ENCODE measurements around the gene MTOR.

MTOR gene

GRCh38 chr1:11227106-11228077 is 35.0 kb downstream of the MTOR start:
- Histone ChIP-seq H3K9me3 (ENCODE audit: low read length) (no peaks in the 10 kb centered on the region), H3K27me3 (ENCODE audit: insufficient read depth, low read length) (no peaks in the 10 kb centered on the region), H3K4me3 (ENCODE audit: low read length) (no peak overlapping the region), H3K36me3 (ENCODE audit: insufficient read depth, low read length) (peaks cover 67% of the 10 kb centered on the region), H3K4me1 (ENCODE audit: insufficient read depth, low read length) (no peaks in the 10 kb centered on the region), H2AFZ (ENCODE audit: low read depth, low read length) (no peak overlapping the region)

DNA sequence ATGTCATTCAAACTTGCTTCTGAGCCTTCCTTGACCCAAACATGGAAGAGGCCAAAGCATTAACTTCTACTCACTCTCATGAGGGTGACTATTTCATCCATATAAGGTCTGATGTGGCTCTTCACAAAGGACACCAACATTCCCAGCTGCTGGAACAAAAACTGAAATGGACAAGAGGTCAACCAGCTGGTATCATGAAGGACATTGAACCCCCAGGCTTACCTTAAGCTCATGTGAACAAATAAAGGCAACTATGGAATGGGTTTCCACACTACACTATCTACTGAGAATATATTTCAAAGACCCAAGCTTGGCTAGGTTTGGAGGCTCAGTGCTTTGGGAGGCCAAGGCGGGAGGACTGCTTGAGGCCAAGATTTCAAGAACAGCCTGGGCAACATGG is 46.3 kb downstream of the MTOR start:
- no peaks in the 10 kb centered on the region for H3K27me3 ChIP-seq (ENCODE audit: insufficient read depth, low read length)
- no peaks in the 10 kb centered on the region for H3K9me3 ChIP-seq (ENCODE audit: low read length)
- H3K36me3 ChIP-seq (ENCODE audit: insufficient read depth, low read length) = peaks cover 80% of the 10 kb centered on the region
- H2AFZ ChIP-seq (ENCODE audit: low read depth, low read length) = no peak overlapping the region
- no peak overlapping the region for H3K4me3 ChIP-seq (ENCODE audit: low read length)
- peaks cover 4% of the 10 kb centered on the region for H3K4me1 ChIP-seq (ENCODE audit: insufficient read depth, low read length)

DNA sequence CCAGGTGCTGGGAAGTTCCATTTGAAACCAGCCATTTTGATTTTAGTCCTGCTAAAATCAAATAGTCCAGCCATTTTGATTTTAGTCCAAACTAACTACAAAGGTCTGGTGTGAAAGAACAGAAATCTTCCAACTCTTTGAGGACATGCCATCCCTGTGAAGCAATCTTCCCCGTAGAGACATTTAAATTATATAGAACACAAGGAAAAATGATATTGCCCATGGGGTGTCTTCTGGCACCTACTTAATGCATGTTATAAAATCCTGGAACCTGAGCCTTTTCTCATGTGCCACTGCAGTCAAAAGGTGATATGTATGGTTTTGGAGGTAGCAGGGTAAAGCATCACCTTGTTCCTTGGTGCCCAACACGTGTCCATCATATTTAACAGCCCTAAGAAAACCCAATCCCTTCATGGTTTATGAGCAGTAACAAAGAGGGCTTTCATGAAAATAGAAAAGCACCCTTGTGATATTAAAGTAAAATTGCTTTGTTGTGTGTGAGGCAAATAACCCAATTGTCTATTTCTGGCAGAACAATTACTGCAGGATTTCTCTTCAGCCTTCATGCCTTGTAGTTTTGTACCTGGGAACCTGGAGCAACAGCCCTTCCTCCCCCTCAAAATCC is 46.9 kb downstream of the MTOR start:
- Histone ChIP-seq H3K4me1 (ENCODE audit: insufficient read depth, low read length) (peaks cover 4% of the 10 kb centered on the region), H3K36me3 (ENCODE audit: insufficient read depth, low read length) (peaks cover 83% of the 10 kb centered on the region), H3K27me3 (ENCODE audit: insufficient read depth, low read length) (no peaks in the 10 kb centered on the region), H3K9me3 (ENCODE audit: low read length) (no peaks in the 10 kb centered on the region), H2AFZ (ENCODE audit: low read depth, low read length) (no peak overlapping the region), H3K4me3 (ENCODE audit: low read length) (no peak overlapping the region)

- Histone ChIP-seq H3K27me3 (ENCODE audit: insufficient read depth, low read length) (no peaks in the 10 kb centered on the region), H3K9me3 (ENCODE audit: low read length) (no peaks in the 10 kb centered on the region), H3K4me1 (ENCODE audit: insufficient read depth, low read length) (peaks cover 4% of the 10 kb centered on the region), H3K36me3 (ENCODE audit: insufficient read depth, low read length) (peaks cover 85% of the 10 kb centered on the region), H3K4me3 (ENCODE audit: low read length) (no peak overlapping the region), H2AFZ (ENCODE audit: low read depth, low read length) (no peak overlapping the region)
These were observed 47.5 kb downstream of the MTOR start for GRCh38 chr1:11214698-11215380.

GRCh38 chr1:11211925-11212587 is 50.3 kb downstream of the MTOR start:
- Histone ChIP-seq H3K4me1 (ENCODE audit: insufficient read depth, low read length) (peaks cover 4% of the 10 kb centered on the region), H3K4me3 (ENCODE audit: low read length) (no peak overlapping the region), H3K36me3 (ENCODE audit: insufficient read depth, low read length) (peaks cover 89% of the 10 kb centered on the region), H2AFZ (ENCODE audit: low read depth, low read length) (no peak overlapping the region), H3K27me3 (ENCODE audit: insufficient read depth, low read length) (no peaks in the 10 kb centered on the region), H3K9me3 (ENCODE audit: low read length) (no peaks in the 10 kb centered on the region)

DNA sequence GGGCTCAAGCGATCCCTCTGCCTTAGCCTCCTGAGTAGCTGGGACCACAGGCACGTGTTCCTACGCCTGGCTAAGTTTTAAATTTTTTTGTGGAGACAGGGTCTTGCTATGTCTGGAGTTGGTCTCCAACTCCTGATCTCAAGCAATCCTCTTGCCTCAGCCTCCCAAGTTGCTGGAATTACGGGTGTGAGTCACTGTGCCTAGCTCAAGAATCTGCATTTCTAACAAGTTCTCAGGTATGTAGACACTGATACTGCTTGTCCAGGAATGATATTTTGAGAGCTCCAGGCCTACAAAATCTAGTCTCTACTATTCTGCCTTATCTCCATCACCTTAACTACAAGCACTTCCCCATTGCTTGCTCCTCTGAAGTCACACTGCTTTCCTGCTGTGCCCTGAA is 50.9 kb downstream of the MTOR start:
- no peak overlapping the region for H3K4me3 ChIP-seq (ENCODE audit: low read length)
- H3K27me3 ChIP-seq (ENCODE audit: insufficient read depth, low read length) = no peaks in the 10 kb centered on the region
- no peak overlapping the region for H2AFZ ChIP-seq (ENCODE audit: low read depth, low read length)
- peaks cover 4% of the 10 kb centered on the region for H3K4me1 ChIP-seq (ENCODE audit: insufficient read depth, low read length)
- no peaks in the 10 kb centered on the region for H3K9me3 ChIP-seq (ENCODE audit: low read length)
- H3K36me3 ChIP-seq (ENCODE audit: insufficient read depth, low read length) = peaks cover 88% of the 10 kb centered on the region

- H3K27me3 ChIP-seq (ENCODE audit: insufficient read depth, low read length) = no peaks in the 10 kb centered on the region
- H3K9me3 ChIP-seq (ENCODE audit: low read length) = no peaks in the 10 kb centered on the region
- no peaks in the 10 kb centered on the region for H3K4me1 ChIP-seq (ENCODE audit: insufficient read depth, low read length)
- peaks cover 86% of the 10 kb centered on the region for H3K36me3 ChIP-seq (ENCODE audit: insufficient read depth, low read length)
- H2AFZ ChIP-seq (ENCODE audit: low read depth, low read length) = no peak overlapping the region
- no peak overlapping the region for H3K4me3 ChIP-seq (ENCODE audit: low read length)
These were observed 54.3 kb downstream of the MTOR start for GRCh38 chr1:11207898-11208611.

DNA sequence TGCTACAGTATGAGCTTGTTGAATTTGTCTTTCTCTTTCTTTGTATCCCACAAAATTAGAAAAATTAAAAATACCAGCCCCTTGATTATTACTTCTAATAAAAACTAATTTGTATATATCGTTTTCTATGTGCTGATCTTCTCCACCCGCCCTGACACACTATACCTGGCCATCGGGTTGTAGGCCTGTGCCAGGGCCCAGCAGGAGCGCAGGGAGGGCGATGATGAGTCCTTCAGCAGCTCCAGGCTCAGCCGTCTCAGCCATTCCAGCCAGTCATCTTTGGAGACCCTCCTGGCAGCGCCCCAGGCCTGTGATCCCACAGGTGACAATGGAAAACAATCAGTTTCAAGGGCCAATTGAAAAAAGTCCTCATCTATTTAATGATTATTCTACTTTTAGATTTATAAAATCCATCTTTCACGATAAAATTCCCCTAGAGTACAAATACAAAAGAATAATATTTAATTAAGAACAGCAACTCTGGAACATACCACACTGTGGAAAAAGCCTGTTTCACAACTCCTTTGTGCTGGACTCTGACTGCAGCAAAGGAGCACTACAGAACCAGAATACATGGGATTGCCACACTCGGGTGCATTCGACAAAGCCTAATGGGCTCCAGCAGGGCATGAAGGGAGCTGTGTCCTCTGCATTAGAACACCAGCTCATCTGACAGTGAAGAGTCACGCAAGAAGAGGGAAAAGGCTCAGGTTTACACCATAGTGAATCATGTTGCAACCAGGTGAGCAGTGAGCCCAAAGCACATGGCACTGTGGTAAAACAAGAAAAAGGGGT is 57.8 kb downstream of the MTOR start:
- H3K4me1 ChIP-seq (ENCODE audit: insufficient read depth, low read length) = no peaks in the 10 kb centered on the region
- H3K9me3 ChIP-seq (ENCODE audit: low read length) = no peaks in the 10 kb centered on the region
- H3K36me3 ChIP-seq (ENCODE audit: insufficient read depth, low read length) = peaks cover 75% of the 10 kb centered on the region
- H3K27me3 ChIP-seq (ENCODE audit: insufficient read depth, low read length) = no peaks in the 10 kb centered on the region
- no peak overlapping the region for H3K4me3 ChIP-seq (ENCODE audit: low read length)
- no peak overlapping the region for H2AFZ ChIP-seq (ENCODE audit: low read depth, low read length)

GRCh38 chr1:11198851-11199594 is 63.3 kb downstream of the MTOR start:
- Histone ChIP-seq H3K36me3 (ENCODE audit: insufficient read depth, low read length) (peaks cover 76% of the 10 kb centered on the region), H3K27me3 (ENCODE audit: insufficient read depth, low read length) (no peaks in the 10 kb centered on the region), H2AFZ (ENCODE audit: low read depth, low read length) (no peak overlapping the region), H3K4me3 (ENCODE audit: low read length) (no peak overlapping the region), H3K9me3 (ENCODE audit: low read length) (no peaks in the 10 kb centered on the region), H3K4me1 (ENCODE audit: insufficient read depth, low read length) (no peaks in the 10 kb centered on the region)

DNA sequence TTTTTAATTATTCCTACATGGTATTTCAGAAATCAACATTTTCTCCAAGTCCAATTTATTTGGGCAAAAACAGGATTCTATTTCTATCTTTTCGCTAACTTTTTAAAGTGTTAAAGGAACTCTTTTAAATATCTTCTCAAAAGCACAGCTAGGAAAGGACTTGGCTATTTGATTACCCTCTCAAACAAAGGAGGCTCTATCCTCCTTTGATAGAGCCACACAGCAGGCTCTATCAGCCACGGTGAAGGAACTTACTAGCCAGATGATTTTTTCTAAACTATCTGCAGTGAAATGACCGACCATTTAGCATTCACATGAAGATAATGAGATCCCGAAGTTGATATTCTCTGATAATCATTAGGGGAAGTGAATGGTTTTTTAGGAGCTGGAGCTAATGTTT is 64.1 kb downstream of the MTOR start:
- Histone ChIP-seq H3K27me3 (ENCODE audit: insufficient read depth, low read length) (no peaks in the 10 kb centered on the region), H3K4me3 (ENCODE audit: low read length) (no peak overlapping the region), H3K9me3 (ENCODE audit: low read length) (no peaks in the 10 kb centered on the region), H3K36me3 (ENCODE audit: insufficient read depth, low read length) (peaks cover 76% of the 10 kb centered on the region), H3K4me1 (ENCODE audit: insufficient read depth, low read length) (no peaks in the 10 kb centered on the region), H2AFZ (ENCODE audit: low read depth, low read length) (no peak overlapping the region)

DNA sequence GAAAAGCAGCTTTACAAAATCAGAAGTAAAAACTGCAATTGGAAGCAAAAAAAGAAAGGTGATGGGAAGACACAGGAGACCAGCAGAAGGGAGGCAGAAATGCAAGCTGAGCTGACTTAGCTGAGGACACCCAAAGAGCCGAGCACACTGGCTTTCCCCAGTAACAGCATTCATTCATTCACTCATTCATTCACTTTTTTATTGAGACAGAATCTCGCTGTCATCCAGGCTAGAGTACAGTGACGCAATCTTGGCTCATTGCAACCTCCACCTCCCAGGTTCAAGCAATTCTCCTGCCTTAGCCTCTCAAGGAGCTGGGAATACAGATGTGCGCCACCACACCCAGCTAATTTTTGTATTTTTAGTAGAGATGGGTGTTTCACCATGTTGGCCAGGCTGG is 65.0 kb downstream of the MTOR start:
- H3K4me1 ChIP-seq (ENCODE audit: insufficient read depth, low read length) = no peaks in the 10 kb centered on the region
- H3K27me3 ChIP-seq (ENCODE audit: insufficient read depth, low read length) = no peaks in the 10 kb centered on the region
- H3K4me3 ChIP-seq (ENCODE audit: low read length) = no peak overlapping the region
- H2AFZ ChIP-seq (ENCODE audit: low read depth, low read length) = no peak overlapping the region
- peaks cover 79% of the 10 kb centered on the region for H3K36me3 ChIP-seq (ENCODE audit: insufficient read depth, low read length)
- no peaks in the 10 kb centered on the region for H3K9me3 ChIP-seq (ENCODE audit: low read length)

All from neuron (in vitro differentiated cells).